Measurements from ENCODE around the gene KIAA0930. TPM values are rescaled to one million over a fixed set of nuclear protein-coding genes. Genes with fewer than 3 reads are reported as not detected.

The KIAA0930 gene
- total and polyA plus RNA-seq, 2 experiments from 2014 or later = 15.0 to 78.6 TPM

- peak overlapping the region; percentile 81 for H3K4me3 ChIP-seq
- Mint-ChIP-seq H3K27me3 (ENCODE audit: insufficient read depth, low read depth, poor library complexity) (peaks cover 12% of the 10 kb centered on the region), H3K9me3 (no peaks in the 10 kb centered on the region), H3K27ac (peak overlapping the region; percentile 95), H3K4me3 (peak overlapping the region; percentile 90), H3K36me3 (ENCODE audit: low read depth) (no peaks in the 10 kb centered on the region; the same call in 2 of the 3 replicates), H3K4me1 (peaks cover 17% of the 10 kb centered on the region)
- DNase-seq (ENCODE audit: low spot score) (peak; percentile 88), ATAC-seq (peak; percentile 49)
- no peaks in the 10 kb centered on the region for H4K20me1 ChIP-seq (replicated peaks; ENCODE audit: insufficient read depth)
- TF ChIP-seq ETS1 (IDR thresholded peaks at IDR 0.05) = no peak
- no peak for TF ChIP-seq ZNF462 (CRISPR knock-in tag; IDR thresholded peaks at IDR 0.05)
- TF ChIP-seq STAT1 (IDR thresholded peaks at IDR 0.05; ENCODE audit: unreplicated experiment) = no peak
- no peak for TF ChIP-seq EZH2phosphoT487 (IDR thresholded peaks at IDR 0.05; ENCODE audit: unreplicated experiment)
- no peak for TF ChIP-seq ZNF331 (CRISPR knock-in tag; IDR thresholded peaks at IDR 0.05; ENCODE audit: low read depth)
- TF ChIP-seq ZNF114 (CRISPR knock-in tag; IDR thresholded peaks at IDR 0.05) = no peak
- TF ChIP-seq REST (IDR thresholded peaks at IDR 0.05; ENCODE audit: unreplicated experiment) = no peak
- no peak for TF ChIP-seq EZH2 (IDR thresholded peaks at IDR 0.05; ENCODE audit: low read depth, unreplicated experiment)
- no peak for TF ChIP-seq JUNB (IDR thresholded peaks at IDR 0.05; ENCODE audit: unreplicated experiment)
- peak; percentile 77 to 91 for TF ChIP-seq CTCF (conservative IDR thresholded peaks at IDR 0.05; ENCODE audit: low read depth in 2 of 2)
- no peak for TF ChIP-seq CREB1 (CRISPR knock-in tag; IDR thresholded peaks at IDR 0.05; ENCODE audit: low read depth)
- TF ChIP-seq POLR2AphosphoS5 (IDR thresholded peaks at IDR 0.05; ENCODE audit: low read depth) = peak; percentile 52; the same call in 1 of the 2 replicates
- no peak for TF ChIP-seq NANOG (IDR thresholded peaks at IDR 0.05; ENCODE audit: borderline replicate concordance)
- 0 out of 2 replicates have a peak, but pooled peaks cover 6% of the 10 kb centered on the region for H3F3A ChIP-seq (replicated peaks; ENCODE audit: low read depth)
- H2AFZ ChIP-seq = peak overlapping the region; percentile 97
- peak overlapping the region; percentile 94 for H3K4me2 ChIP-seq
- peaks cover 11% of the 10 kb centered on the region; the same call in 1 of the 2 replicates for H3K4me1 ChIP-seq (ENCODE audit: insufficient read depth)
- peaks cover 13% of the 10 kb centered on the region for H3K27me3 ChIP-seq (ENCODE audit: insufficient read depth)
- no peaks in the 10 kb centered on the region for H3K9me2 ChIP-seq (ENCODE audit: insufficient read depth)
- peak overlapping the region; percentile 94 for H3K27ac ChIP-seq (ENCODE audit: low read depth)
- no peaks in the 10 kb centered on the region for H3K36me3 ChIP-seq (ENCODE audit: insufficient read depth)
- H3K79me2 ChIP-seq (replicated peaks; ENCODE audit: insufficient read depth) = no peaks in the 10 kb centered on the region
Observed at GRCh38 chr22:45268958-45269844, 28.5 kb upstream of the KIAA0930 start.

Data from GM23338 (cell line).